A549 treated with CpdA at 1 μM for 4 hours (cell line): ENCODE results near the gene HYOU1. TPM values are rescaled to one million over a fixed set of nuclear protein-coding genes. Genes with fewer than 3 reads are reported as not detected.

Experiments
- total RNA-seq: library from RNA; stranded (reverse); fragments of 200-300 nt; extraction: Qiagen RNA extraction; gene quantifications from 5 replicates; pipeline ENCODE4 v1.2.3, GENCODE V29; 2022; ENCODE audit warnings: low read depth

The HYOU1 gene, protein sequence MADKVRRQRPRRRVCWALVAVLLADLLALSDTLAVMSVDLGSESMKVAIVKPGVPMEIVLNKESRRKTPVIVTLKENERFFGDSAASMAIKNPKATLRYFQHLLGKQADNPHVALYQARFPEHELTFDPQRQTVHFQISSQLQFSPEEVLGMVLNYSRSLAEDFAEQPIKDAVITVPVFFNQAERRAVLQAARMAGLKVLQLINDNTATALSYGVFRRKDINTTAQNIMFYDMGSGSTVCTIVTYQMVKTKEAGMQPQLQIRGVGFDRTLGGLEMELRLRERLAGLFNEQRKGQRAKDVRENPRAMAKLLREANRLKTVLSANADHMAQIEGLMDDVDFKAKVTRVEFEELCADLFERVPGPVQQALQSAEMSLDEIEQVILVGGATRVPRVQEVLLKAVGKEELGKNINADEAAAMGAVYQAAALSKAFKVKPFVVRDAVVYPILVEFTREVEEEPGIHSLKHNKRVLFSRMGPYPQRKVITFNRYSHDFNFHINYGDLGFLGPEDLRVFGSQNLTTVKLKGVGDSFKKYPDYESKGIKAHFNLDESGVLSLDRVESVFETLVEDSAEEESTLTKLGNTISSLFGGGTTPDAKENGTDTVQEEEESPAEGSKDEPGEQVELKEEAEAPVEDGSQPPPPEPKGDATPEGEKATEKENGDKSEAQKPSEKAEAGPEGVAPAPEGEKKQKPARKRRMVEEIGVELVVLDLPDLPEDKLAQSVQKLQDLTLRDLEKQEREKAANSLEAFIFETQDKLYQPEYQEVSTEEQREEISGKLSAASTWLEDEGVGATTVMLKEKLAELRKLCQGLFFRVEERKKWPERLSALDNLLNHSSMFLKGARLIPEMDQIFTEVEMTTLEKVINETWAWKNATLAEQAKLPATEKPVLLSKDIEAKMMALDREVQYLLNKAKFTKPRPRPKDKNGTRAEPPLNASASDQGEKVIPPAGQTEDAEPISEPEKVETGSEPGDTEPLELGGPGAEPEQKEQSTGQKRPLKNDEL
- total RNA-seq = 49.6 to 62.0 TPM (median 60.2 TPM) in 5 replicates

DNA sequence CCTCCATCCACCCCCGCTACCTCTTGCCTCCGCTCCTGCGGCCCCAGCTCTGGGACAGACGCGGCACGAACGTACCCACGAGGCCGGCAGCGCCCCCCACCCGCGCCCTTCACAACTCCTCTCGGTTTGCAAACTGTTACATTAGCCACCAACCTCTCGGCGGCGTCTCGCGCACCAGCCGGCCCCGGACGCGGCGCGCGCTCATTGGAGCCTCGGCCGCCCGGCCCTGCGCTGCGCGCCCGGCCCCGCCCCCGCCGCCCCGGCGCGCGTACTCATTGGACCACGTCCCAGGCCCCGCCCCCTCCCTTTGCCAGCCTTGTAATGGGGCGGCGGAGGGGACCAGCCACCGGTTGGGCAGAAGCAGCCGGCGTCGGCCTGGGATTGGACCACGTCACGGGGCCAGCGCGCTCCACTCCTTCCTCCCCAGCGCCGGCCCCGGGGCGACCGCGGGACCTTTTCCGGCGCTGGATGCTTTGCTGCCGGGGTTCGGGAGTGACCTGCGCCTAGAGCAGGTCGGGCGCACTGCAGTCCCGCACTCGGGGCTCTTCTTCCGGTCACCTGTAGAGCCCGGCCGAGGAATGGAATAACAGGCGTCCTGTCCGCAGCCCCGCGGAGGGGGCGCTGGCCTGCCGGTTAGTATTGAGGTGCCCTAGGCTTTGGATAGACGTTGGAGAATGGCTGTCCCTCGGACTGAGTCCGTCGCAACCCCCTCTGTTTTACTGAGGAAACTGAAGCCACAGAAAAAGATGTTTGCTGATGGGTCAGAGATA lies at the start of gene HYOU1:
TSS of gene HYOU1 (minus strand) at position 206 of the 770 bp plus-strand sequence. CDS start 1,045 bp downstream, outside the sequence.

DNA sequence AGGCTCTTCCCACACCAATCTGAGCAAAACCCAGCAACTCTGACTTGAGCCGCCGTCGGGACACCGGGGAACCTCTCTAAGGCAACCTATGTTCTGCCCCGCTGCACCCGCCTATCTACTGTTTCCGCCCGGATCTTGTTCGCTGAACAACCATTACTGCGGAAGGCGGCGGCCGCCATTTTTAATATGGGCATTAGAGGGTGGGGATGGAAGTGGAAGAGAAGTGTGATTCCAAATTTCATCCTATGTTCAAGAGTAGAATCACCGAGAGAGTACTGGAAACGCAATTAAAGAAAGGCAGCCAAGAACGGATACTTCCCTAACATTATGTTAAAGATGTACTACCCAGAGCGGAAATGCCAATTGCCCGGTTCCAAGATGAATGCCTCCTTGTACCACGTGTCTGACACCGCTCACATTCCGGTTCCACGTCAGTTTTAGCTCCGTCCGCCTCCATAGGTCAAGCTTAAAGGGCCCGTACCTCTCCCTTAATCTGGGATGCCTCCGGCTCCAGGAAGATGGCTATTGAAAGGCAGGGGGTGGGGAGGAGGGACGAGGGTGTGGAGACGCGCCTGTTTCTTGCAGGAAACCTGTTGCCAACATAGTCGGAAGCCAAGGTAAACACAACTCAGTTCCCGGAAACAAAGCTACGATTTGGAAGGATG lies 44.9 kb upstream of the HYOU1 start, which contains the start of gene DPAGT1:
TSS of gene DPAGT1 (minus strand) at position 95 of the 665 bp plus-strand sequence. CDS start 198 bp downstream, outside the sequence.

DNA sequence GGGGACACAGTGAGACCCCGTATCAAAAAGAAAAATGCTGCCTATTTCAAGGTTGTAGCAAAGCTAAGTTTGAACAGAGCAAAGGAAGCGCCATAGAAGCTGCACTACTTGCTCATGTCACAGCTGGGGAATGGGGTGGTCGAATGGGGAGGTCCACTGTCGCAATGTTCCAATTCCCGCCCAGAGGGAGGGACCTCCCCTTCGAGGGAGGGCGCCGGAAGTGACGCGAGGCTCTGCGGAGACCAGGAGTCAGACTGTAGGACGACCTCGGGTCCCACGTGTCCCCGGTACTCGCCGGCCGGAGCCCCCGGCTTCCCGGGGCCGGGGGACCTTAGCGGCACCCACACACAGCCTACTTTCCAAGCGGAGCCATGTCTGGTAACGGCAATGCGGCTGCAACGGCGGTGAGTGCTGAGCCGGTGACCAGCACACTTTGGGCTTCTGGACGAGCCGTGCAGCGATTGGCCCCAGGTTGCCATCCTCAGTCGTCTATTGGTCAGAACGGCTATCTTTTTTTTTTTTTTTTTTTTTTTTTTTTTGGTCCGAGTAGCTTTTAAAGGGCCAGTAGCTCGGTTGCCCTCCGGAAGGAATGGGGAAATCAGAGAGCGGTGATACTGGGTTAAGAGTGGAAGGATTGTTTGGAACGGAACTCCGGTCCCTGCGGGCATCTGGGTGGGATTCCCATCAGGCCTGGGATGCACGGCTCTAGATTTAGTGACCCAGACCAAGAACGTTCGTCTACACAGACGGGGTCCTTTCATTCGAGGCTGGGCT lies 27.8 kb upstream of the HYOU1 start, which contains the start of gene HMBS:
TSS of gene HMBS (plus strand) at position 219 of the 774 bp plus-strand sequence. CDS start at position 372, 153 bp downstream.

DNA sequence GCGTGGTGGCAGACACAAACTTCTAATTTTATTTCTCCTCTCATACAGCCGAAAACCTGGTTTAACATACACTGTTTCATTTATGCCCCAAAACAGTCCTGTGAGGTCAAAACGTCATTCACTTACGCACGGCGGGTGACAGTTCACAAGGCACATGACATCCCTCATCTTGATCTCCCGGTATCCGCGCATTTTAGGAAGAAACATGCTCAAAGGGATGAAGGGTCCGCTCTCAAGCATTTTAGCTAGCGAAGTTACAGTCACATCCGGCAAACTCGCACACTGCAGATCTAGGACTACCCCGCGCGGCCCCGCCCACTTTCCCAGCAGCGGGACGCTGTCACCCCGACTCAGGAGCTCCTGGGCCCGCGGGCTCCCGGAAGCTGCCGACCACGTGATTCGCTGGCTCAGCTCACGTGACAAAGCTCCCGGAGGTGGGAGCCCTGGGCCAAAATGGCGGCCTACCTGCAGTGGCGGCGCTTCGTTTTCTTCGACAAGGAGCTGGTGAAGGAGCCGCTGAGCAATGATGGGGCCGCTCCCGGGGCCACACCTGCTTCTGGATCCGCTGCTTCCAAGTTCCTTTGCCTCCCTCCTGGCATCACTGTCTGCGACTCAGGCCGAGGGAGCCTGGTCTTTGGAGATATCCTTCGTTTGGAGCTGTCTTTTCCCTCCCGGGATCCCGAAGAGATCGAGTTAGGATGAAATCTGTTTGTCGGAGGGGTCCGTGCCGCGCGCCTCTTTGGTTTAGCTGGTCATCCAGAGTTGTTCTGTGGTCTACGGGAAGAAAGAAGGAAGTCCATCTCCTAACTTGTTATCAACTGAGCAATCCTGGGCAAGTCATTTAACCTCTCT lies 10.6 kb upstream of the HYOU1 start, which contains the start of gene VPS11:
TSS of gene VPS11 (plus strand) at position 448 of the 852 bp plus-strand sequence. CDS start at position 454, 6 bp downstream.

DNA sequence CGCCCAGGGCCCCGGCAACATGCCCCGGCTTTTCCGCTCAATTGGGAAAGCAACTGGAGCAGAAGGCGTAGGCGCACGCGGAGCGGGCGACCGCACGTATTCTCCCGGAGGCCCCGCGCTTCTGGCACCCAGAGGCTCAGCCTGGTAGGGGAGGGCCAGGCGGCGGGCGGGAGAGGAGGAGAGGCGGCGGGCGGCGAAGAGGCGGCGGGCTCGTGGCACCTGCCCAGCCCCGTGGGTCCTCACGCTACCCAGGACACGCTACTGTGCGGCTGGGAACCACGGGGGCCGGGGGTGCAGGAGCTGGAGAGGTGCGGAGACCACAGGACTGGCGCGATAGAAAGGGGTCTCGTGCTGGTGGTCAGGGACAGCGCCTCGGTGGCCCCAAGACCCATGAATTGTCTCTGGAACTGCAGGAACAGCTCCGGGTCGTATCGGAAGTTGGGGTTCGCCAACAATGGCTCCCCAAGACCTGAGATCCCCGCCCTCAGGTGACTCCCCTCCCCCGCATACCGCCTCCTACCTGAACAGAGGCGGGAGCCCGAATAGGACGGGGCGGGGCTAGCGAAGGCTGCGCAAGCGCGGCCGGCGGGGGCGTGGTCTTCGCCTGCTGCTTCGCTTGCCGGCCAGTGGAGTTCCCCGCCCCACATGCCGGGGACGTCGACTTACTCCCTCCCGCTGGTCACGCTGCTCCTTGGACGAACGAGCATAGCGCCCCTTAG lies 26.5 kb downstream of the HYOU1 start, which contains the start of gene SLC37A4:
TSS of gene SLC37A4 (minus strand) at position 549 of the 719 bp plus-strand sequence.

DNA sequence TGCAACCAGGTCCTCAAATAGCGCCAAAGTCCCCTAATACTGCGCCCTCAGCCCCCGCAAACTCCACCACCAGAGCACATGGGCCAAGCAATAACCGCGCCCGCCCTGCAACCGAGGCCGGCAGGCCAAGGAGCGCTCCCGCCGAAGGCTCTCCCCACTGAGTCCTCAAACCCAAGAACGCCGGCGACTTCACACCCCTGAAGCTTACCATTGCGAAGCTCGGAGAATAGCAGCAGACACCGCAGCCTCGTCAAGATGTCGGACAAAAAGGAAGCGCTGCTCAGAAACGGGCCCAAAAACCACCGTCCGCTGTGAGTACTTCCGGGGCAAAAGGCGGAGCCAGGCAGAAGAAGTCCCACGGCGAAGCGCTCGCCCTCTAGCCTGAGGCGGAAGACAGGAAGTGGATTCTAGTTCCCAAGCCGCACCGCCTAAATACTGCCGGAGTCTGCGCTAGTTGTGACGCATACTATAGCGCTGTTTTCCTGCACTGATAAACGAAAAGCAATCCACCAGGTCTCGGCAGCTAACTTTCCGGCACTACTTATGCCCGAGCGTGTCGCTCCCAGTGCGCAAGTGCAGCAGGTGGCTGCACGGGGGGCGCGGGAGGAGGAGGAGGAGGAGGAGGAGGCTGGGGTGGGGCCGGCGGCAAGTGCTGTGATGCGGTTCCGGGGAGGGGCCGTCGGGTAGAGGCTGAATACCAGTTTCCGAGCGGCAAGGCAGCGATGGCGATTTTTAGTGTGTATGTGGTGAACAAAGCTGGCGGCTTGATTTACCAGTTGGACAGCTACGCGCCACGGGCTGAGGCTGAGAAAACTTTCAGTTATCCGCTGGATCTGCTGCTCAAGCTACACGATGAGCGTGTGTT lies 38.7 kb downstream of the HYOU1 start, which contains the start of the genes RPS25 and TRAPPC4:
TSS of gene RPS25 (minus strand) at position 270 of the 865 bp plus-strand sequence. CDS start at position 211, 59 bp downstream.
TSS of gene TRAPPC4 (plus strand) at position 693 of the 865 bp plus-strand sequence. CDS start at position 723, 30 bp downstream.

DNA sequence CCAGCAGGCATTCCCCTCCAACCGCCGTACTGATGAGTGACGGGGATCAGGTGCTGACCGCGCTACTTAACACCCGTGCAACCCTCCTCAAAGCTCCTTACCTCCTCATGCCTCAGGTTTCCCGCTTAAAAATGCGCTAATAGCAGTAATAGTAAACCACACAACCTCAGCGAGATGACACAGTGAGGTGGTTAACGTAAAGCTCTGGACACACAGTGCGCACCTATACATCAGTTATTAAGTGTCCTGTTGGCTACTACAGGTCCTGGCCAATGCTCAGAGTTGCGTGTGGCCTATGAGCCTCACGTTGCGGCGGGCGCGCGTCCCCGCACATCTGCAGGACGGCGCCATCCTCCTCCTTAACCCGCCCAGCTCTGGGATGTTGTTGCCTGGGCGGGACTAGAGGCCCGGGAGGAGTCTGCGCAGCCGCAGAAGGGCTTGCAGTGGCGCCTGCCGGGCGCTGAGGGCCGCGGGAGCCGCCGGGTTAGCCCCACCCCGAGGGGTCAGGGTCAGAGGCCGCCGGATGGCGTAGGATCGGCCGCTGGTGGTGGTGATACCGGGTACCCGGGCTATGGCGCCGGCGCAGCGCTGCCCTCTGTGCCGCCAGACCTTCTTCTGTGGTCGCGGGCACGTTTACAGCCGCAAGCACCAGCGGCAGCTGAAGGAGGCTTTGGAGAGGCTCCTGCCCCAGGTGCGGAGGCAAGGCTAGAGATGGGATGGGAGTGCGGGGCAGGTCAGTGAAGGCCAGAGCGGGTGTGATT lies 59.2 kb downstream of the HYOU1 start, which contains the start of gene CENATAC:
TSS of gene CENATAC (plus strand) at position 512 of the 761 bp plus-strand sequence. CDS start at position 572, 60 bp downstream.

Other genes starting within 250 kb of the HYOU1 start
- 0.14 to 0.28 TPM (median 0.19 TPM) in 4 of 5 replicates, not detected in the other for gene CXCR5, start 173.3 kb downstream of the HYOU1 start, total RNA-seq
- gene BCL9L, start 131.3 kb downstream of the HYOU1 start, total RNA-seq = 84.9 to 149 TPM (median 110 TPM) in 5 replicates
- gene UPK2, start 100.9 kb downstream of the HYOU1 start, total RNA-seq = 0.77 to 1.1 TPM (median 0.98 TPM) in 5 replicates
- not detected in 5 replicates for gene FOXR1, start 85.4 kb downstream of the HYOU1 start, total RNA-seq
- 10.2 to 19.3 TPM (median 12.5 TPM) in 5 replicates for gene CENATAC, start 59.1 kb downstream of the HYOU1 start, total RNA-seq
- 784 to 1,110 TPM (median 839 TPM) in 5 replicates for gene RPS25, start 38.9 kb downstream of the HYOU1 start, total RNA-seq
- 53.3 to 65.7 TPM (median 59.7 TPM) in 5 replicates for gene TRAPPC4, start 38.4 kb downstream of the HYOU1 start, total RNA-seq
- 10.1 to 11.1 TPM (median 10.5 TPM) in 5 replicates for gene SLC37A4, start 26.3 kb downstream of the HYOU1 start, total RNA-seq
- 9.5 to 13.7 TPM (median 13.2 TPM) in 5 replicates for gene VPS11, start 10.6 kb upstream of the HYOU1 start, total RNA-seq
- 46.1 to 52.0 TPM (median 51.1 TPM) in 5 replicates for gene HMBS, start 27.7 kb upstream of the HYOU1 start, total RNA-seq
- gene DPAGT1, start 44.6 kb upstream of the HYOU1 start, total RNA-seq = 30.9 to 46.9 TPM (median 43.8 TPM) in 5 replicates
- gene C2CD2L, start 50.1 kb upstream of the HYOU1 start, total RNA-seq = 4.2 to 7.6 TPM (median 7.0 TPM) in 5 replicates
- 9.3 to 13.2 TPM (median 11.9 TPM) in 5 replicates for gene HINFP, start 64.4 kb upstream of the HYOU1 start, total RNA-seq
- 0.15 to 0.87 TPM (median 0.30 TPM) in 5 replicates for gene ABCG4, start 91.8 kb upstream of the HYOU1 start, total RNA-seq
- 7.7 to 11.4 TPM (median 9.9 TPM) in 5 replicates for gene NLRX1, start 111.5 kb upstream of the HYOU1 start, total RNA-seq
- gene NHERF4, start 128.3 kb upstream of the HYOU1 start, total RNA-seq = 0.27 to 0.45 TPM (median 0.39 TPM) in 4 of 5 replicates, not detected in the other
- gene CBL, start 149.1 kb upstream of the HYOU1 start, total RNA-seq = 7.2 to 10.1 TPM (median 8.8 TPM) in 5 replicates